Measurements from ENCODE around the gene GPI.

DNA sequence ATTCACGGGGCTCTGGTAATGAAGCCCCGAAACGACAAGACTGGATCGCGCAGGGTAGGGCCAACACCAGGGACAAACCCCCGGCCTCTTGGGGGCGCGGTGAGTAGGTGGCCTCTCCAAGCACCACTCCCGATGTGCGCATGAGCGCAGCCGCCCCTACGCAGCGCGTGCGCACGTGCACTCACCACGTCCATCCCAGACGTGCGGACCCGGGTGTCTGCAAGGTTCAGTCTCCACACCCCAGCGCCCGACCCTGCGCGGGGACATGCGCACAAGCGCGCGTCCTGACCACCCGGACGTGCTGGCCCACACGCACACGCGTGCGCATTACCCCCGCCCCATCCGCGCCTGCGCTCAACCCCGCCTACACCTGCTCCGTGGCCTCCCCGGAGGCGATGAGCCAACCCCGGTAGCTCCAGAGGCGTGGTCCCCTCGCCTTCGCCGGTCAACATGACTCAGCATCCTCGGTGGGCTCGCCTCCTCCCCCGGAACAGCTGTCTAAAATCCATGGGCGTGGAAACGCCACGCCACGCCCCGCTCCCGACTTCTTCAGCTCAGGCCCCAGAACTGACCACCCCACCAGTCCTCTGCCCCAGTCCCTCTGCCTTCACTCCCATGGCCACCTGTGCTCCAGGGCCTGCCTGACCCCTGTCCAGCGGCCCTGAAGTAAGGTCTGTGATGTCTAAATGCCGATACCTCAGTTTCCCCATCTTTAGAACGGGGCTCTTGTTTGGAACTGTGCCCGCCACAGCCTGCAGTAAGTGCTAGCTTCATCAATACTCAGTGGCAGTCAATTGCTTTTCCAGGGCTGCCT is 5.6 kb upstream of the GPI start:
- TF ChIP-seq CTCF (optimal IDR thresholded peaks at IDR 0.05 in 1 of 3, IDR thresholded peaks at IDR 0.05 in 1 of 3, conservative IDR thresholded peaks at IDR 0.05 in 1 of 3; ENCODE audit: extremely low read depth in 1 of 3, insufficient read depth in 2 of 3, low read length in 3 of 3) = peak; percentile 63 to 77 (median 72)
- no peak for TF ChIP-seq EZH2 (IDR thresholded peaks at IDR 0.05; ENCODE audit: low read length)
